Uterus (tissue), 4 donors: Measurements from ENCODE around the gene KIAA0825. TPM values are rescaled to one million over a fixed set of nuclear protein-coding genes. Genes with fewer than 3 reads are reported as not detected.

ENCODE experiments used
- DNase-seq, 2 donors: peaks; one replicate each; pipeline ENCODE4 v3.0.0-alpha.2; 2019 to 2020
- H3K27ac ChIP-seq, 2 donors: fragments of 200-600 bp; sonication (generic); 1 replicate in 1 of 2; 2 replicates in 1 of 2; pipeline ENCODE4 v1.5.1; 2016 to 2018
- H3K27me3 ChIP-seq, 2 donors: fragments of 200-600 bp; sonication (generic); one replicate each; pipeline ENCODE4 v1.5.1; 2018 to 2019; ENCODE audit warnings: control low read depth in 1 of 2
- H3K36me3 ChIP-seq, 2 donors: fragments of 200-600 bp; sonication (generic); one replicate each; pipeline ENCODE4 v1.5.1; 2019; ENCODE audit warnings: control low read depth in 1 of 2
- H3K4me1 ChIP-seq, 2 donors: fragments of 200-600 bp; sonication (generic); one replicate each; pipeline ENCODE4 v1.5.1; 2018 to 2019; ENCODE audit warnings: control low read depth in 1 of 2
- H3K4me3 ChIP-seq, 2 donors: fragments of 200-600 bp; sonication (generic); 1 replicate in 1 of 2; 2 replicates in 1 of 2; pipeline ENCODE4 v1.5.1; 2018 to 2019; ENCODE audit warnings: mild to moderate bottlenecking in 1 of 2
- H3K9me3 ChIP-seq, 2 donors: fragments of 200-600 bp; sonication (generic); one replicate each; pipeline ENCODE4 v1.5.1; 2019; ENCODE audit warnings: control low read depth in 1 of 2
- POLR2A ChIP-seq, 2 donors: fragments of 450-650 bp; IDR thresholded peaks; one replicate each; pipeline ENCODE4 v1.6.1; 2016; ENCODE audit warnings: antibody characterized with exemption in 2 of 2, mild to moderate bottlenecking in 1 of 2, moderate library complexity in 1 of 2
- intact Hi-C: fragments of 100-400 bp; cut with DNase I; formaldehyde crosslinking; loops from one replicate; pipeline ENCODE4 v1.15.1; 2023; ENCODE audit warnings: low total_unique reads
- total RNA-seq, 4 donors: library from RNA; depleted of rRNA in 3 of 4; stranded (reverse); fragments of >200 nt in 3 of 4; gene quantifications; one replicate each; pipeline versions ENCODE4 v1.1.0 to v1.2.4, GENCODE V29; 2014 to 2023
- TF ChIP-seq, protein P1 (sequence below), 4 experiments: fragments of 200-600 bp in 2 of 4; fragments of 450-650 bp in 2 of 4; sonication (generic) in 2 of 4; IDR thresholded peaks; one replicate each; pipeline ENCODE4 v1.5.1; 2016 to 2019; ENCODE audit warnings: antibody characterized with exemption in 4 of 4, mild to moderate bottlenecking in 2 of 4, moderate library complexity in 1 of 4
- donor health status: DM: yes; HTN: yes; CAD: no.

The KIAA0825 gene
- total RNA-seq, 4 donors from 2014 or later = 1.5 to 34.6 (median 4.5) TPM

DNA sequence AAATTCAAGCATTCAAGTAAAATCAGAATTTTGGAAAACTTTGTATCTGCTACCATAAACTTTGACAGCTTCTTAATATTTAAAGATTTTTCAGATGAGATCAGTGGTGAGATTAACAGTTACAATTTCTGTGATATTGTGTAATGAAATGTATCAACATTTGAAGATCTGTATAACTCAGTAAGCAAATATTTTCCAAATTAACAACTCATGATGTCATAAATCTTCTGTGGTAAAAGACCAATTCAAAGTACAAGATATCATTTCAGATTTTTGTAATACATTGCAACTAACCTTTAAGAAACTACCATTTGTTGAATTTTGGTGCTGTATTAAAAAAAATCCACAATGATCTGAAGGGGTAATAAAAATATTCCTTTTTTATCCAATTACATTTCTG is 352.2 kb downstream of the KIAA0825 start:
- DNase-seq = no peak
- Histone ChIP-seq H3K9me3 (no peaks in the 10 kb centered on the region), H3K4me3 (no peak overlapping the region), H3K4me1 (no peaks in the 10 kb centered on the region), H3K27ac (no peak overlapping the region), H3K36me3 (no peaks in the 10 kb centered on the region), H3K27me3 (no peaks in the 10 kb centered on the region)
- TF ChIP-seq, protein P1, sequence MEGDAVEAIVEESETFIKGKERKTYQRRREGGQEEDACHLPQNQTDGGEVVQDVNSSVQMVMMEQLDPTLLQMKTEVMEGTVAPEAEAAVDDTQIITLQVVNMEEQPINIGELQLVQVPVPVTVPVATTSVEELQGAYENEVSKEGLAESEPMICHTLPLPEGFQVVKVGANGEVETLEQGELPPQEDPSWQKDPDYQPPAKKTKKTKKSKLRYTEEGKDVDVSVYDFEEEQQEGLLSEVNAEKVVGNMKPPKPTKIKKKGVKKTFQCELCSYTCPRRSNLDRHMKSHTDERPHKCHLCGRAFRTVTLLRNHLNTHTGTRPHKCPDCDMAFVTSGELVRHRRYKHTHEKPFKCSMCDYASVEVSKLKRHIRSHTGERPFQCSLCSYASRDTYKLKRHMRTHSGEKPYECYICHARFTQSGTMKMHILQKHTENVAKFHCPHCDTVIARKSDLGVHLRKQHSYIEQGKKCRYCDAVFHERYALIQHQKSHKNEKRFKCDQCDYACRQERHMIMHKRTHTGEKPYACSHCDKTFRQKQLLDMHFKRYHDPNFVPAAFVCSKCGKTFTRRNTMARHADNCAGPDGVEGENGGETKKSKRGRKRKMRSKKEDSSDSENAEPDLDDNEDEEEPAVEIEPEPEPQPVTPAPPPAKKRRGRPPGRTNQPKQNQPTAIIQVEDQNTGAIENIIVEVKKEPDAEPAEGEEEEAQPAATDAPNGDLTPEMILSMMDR (IDR thresholded peaks at IDR 0.05) = no peak
- no peak for TF ChIP-seq POLR2A (IDR thresholded peaks at IDR 0.05)
- intact Hi-C loops = no loop called here

DNA sequence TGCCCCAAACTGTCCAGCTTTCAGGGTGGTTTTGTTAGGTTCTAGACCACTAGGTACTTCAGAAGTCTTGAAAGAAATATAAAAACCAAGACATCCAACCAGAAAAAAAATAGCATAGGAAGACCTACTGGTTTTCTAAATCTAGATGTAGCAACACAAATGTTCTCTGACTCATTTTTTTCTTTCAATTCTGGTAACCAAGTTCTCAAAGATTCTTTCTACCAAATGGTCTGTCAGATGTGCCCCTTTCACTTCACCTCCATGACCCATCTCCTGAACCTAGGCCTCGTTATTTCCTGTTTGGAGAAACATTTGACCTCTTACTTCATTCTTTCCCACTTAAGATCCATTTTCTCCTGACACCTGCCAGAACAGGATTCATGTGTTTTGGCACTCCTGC is 355.3 kb downstream of the KIAA0825 start:
- TF ChIP-seq, protein P1 (IDR thresholded peaks at IDR 0.05) = no peak
- TF ChIP-seq POLR2A (IDR thresholded peaks at IDR 0.05) = no peak
- no peak overlapping the region for H3K27ac ChIP-seq
- H3K4me1 ChIP-seq = no peaks in the 10 kb centered on the region
- no peak overlapping the region for H3K4me3 ChIP-seq
- H3K36me3 ChIP-seq = no peaks in the 10 kb centered on the region
- no peaks in the 10 kb centered on the region for H3K9me3 ChIP-seq
- DNase-seq = no peak
- no peaks in the 10 kb centered on the region for H3K27me3 ChIP-seq
- intact Hi-C loops = no loop called here

DNA sequence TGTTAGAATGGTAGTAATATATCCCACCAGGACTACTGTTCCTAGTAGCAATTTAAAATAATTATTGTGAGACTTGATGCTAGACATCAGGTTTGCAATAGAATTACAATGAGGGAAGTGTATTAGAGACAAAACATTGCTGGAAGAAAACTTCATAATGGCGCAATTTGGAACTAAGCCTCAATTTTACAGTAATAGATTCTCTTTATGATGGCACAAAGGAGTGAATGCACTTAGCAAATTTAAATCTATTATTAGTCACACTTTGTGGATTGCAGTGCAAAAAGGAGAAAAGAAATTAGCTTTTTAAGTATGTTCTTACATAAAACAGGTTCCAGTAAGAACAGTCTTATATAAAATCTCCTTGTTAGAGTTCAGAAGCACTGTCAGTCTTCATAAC is 358.3 kb downstream of the KIAA0825 start:
- no peak overlapping the region for H3K27ac ChIP-seq
- no peaks in the 10 kb centered on the region for H3K4me1 ChIP-seq
- DNase-seq = no peak
- no peaks in the 10 kb centered on the region for H3K36me3 ChIP-seq
- no peaks in the 10 kb centered on the region for H3K9me3 ChIP-seq
- intact Hi-C loops = no loop called here
- H3K4me3 ChIP-seq = no peak overlapping the region
- TF ChIP-seq POLR2A (IDR thresholded peaks at IDR 0.05) = no peak
- TF ChIP-seq, protein P1 (IDR thresholded peaks at IDR 0.05) = no peak
- no peaks in the 10 kb centered on the region for H3K27me3 ChIP-seq

DNA sequence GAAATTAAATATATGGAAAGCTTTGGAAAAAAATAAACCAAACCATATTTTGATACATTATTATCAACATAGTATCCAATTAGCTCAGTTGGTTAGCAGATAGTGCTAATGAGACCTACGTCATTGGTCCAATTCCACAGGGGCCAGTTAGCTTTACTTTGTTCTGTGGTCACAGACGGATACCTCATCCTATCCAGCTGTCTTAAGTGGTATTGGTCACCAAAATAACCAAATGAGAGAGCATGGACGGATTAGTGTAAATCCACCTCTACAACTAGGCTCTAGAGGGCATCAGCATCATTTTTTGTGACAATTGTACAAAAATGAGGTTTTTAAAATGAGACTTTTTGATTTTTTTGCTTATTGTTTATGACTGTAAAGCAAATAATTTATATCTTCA is 364.2 kb downstream of the KIAA0825 start:
- Histone ChIP-seq H3K4me1 (no peaks in the 10 kb centered on the region), H3K27me3 (no peaks in the 10 kb centered on the region), H3K27ac (no peak overlapping the region), H3K4me3 (no peak overlapping the region), H3K9me3 (no peaks in the 10 kb centered on the region), H3K36me3 (no peaks in the 10 kb centered on the region)
- no peak for DNase-seq
- no peak for TF ChIP-seq POLR2A (IDR thresholded peaks at IDR 0.05)
- TF ChIP-seq, protein P1 (IDR thresholded peaks at IDR 0.05) = no peak
- intact Hi-C loops = no loop called here

DNA sequence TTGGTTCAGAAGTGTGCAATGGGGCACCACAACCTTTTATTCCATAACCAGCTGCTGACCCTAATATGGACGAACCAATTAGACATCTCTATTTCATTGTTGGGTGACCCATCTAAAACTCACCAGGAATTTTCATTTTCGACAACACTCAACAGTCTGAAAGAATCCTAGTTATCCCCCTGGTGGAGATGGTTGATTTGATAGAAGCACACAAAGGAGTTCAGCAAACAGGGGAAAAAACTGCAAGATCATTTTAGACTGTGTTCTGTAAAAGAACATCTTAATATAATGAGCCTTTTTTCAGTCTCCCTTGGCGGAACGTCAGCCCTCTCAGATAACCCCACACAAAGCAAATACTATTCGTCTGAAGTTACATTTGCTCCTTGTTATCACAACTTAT is 367.4 kb downstream of the KIAA0825 start:
- Histone ChIP-seq H3K27me3 (no peaks in the 10 kb centered on the region), H3K4me1 (no peaks in the 10 kb centered on the region), H3K4me3 (no peak overlapping the region), H3K27ac (no peak overlapping the region), H3K9me3 (no peaks in the 10 kb centered on the region), H3K36me3 (no peaks in the 10 kb centered on the region)
- no peak for DNase-seq
- TF ChIP-seq, protein P1 (IDR thresholded peaks at IDR 0.05) = no peak
- no peak for TF ChIP-seq POLR2A (IDR thresholded peaks at IDR 0.05)
- intact Hi-C loops = no loop called here
